H9 (cell line): ENCODE measurements around the gene ECHS1. TPM values are rescaled to one million over a fixed set of nuclear protein-coding genes. Genes with fewer than 3 reads are reported as not detected.

Source experiments
- DNase-seq: peaks from one replicate; pipeline ENCODE4 v3.0.0-alpha.2; 2017
- H2AFZ ChIP-seq: one replicate; pipeline ENCODE4 v1.6.1; 2013; ENCODE audit warnings: mild to moderate bottlenecking, low read length, control low read depth, moderate library complexity
- H2AK5ac ChIP-seq: 2 replicates; pipeline ENCODE4 v1.6.1; 2013; ENCODE audit warnings: low read length, control low read depth, mixed read lengths; ENCODE audit not compliant: insufficient read length
- H2BK120ac ChIP-seq: one replicate; pipeline ENCODE4 v1.6.1; 2013; ENCODE audit warnings: low read depth, mild to moderate bottlenecking, low read length, control low read depth, inconsistent platforms; ENCODE audit not compliant: poor library complexity, severe bottlenecking
- H2BK12ac ChIP-seq: 2 replicates; pipeline ENCODE4 v1.6.1; 2013; ENCODE audit warnings: low read length, control low read depth, mixed read lengths, low read depth; ENCODE audit not compliant: insufficient read length
- H2BK15ac ChIP-seq: 2 replicates; pipeline ENCODE4 v1.6.1; 2013; ENCODE audit warnings: low read depth, low read length, control low read depth
- H2BK20ac ChIP-seq: one replicate; pipeline ENCODE4 v1.6.1; 2013; ENCODE audit warnings: low read depth, mild to moderate bottlenecking, low read length, control low read depth, inconsistent platforms; ENCODE audit not compliant: poor library complexity, severe bottlenecking
- H2BK5ac ChIP-seq: 2 replicates; pipeline ENCODE4 v1.6.1; 2013; ENCODE audit warnings: low read length, control low read depth, mixed read lengths; ENCODE audit not compliant: insufficient read length
- H3K14ac ChIP-seq: 2 replicates; pipeline ENCODE4 v1.6.1; 2013; ENCODE audit warnings: low read length, control low read depth; ENCODE audit not compliant: insufficient read depth
- H3K18ac ChIP-seq: 2 replicates; pipeline ENCODE4 v1.6.1; 2013; ENCODE audit warnings: low read depth, mild to moderate bottlenecking, mixed read lengths, low read length, control low read depth; ENCODE audit not compliant: insufficient read length
- H3K23ac ChIP-seq: 2 replicates; pipeline ENCODE4 v1.6.1; 2013; ENCODE audit warnings: low read length, control low read depth, mixed read lengths, low read depth; ENCODE audit not compliant: insufficient read length
- H3K23me2 ChIP-seq: 2 replicates; pipeline ENCODE4 v1.6.1; 2013; ENCODE audit warnings: low read depth, mild to moderate bottlenecking, mixed read lengths, low read length, control low read depth; ENCODE audit not compliant: insufficient read length, poor library complexity, severe bottlenecking
- H3K27ac ChIP-seq: 2 replicates; pipeline ENCODE4 v1.5.1; 2013; ENCODE audit warnings: low read length, control low read depth, mixed read lengths, low read depth; ENCODE audit not compliant: insufficient read length
- H3K27me3 ChIP-seq: 2 replicates; pipeline ENCODE4 v1.6.1; 2013; ENCODE audit warnings: low read length, control low read depth, inconsistent platforms; ENCODE audit not compliant: insufficient read depth
- H3K4ac ChIP-seq: 2 replicates; pipeline ENCODE4 v1.6.1; 2013; ENCODE audit warnings: low read depth, mild to moderate bottlenecking, control low read depth, inconsistent platforms, low read length, moderate library complexity
- H3K4me1 ChIP-seq: 2 replicates; pipeline ENCODE4 v1.6.1; 2013; ENCODE audit warnings: low read length, control low read depth, inconsistent platforms; ENCODE audit not compliant: insufficient read depth
- H3K4me2 ChIP-seq: 2 replicates; pipeline ENCODE4 v1.6.1; 2013; ENCODE audit warnings: low read length, control low read depth, mixed read lengths; ENCODE audit not compliant: insufficient read length, insufficient read depth
- H3K56ac ChIP-seq: 2 replicates; pipeline ENCODE4 v1.6.1; 2013; ENCODE audit warnings: low read depth, mild to moderate bottlenecking, mixed read lengths, low read length, control low read depth; ENCODE audit not compliant: insufficient read length
- H3K79me1 ChIP-seq: 2 replicates; pipeline ENCODE4 v1.6.1; 2013; ENCODE audit warnings: low read depth, mild to moderate bottlenecking, moderate library complexity, low read length, control low read depth, inconsistent platforms; ENCODE audit not compliant: insufficient read depth, poor library complexity, severe bottlenecking
- H3K79me2 ChIP-seq: 2 replicates; pipeline ENCODE4 v1.6.1; 2013; ENCODE audit warnings: low read length, control low read depth, inconsistent platforms; ENCODE audit not compliant: insufficient read depth
- H3K9ac ChIP-seq: 2 replicates; pipeline ENCODE4 v1.6.1; 2013; ENCODE audit warnings: low read length, control low read depth, mixed read lengths; ENCODE audit not compliant: insufficient read length; ENCODE audit errors: extremely low read depth
- H3K9me3 ChIP-seq: one replicate; pipeline ENCODE4 v1.6.1; 2013; ENCODE audit warnings: low read depth, low read length, inconsistent platforms; ENCODE audit not compliant: control insufficient read depth
- H3T11ph ChIP-seq: one replicate; pipeline ENCODE4 v1.6.1; 2013; ENCODE audit warnings: mild to moderate bottlenecking, low read length, control low read depth, inconsistent platforms
- H4K20me1 ChIP-seq: one replicate; pipeline ENCODE4 v1.6.1; 2013; ENCODE audit not compliant: control insufficient read depth, insufficient read length, insufficient read depth
- H4K5ac ChIP-seq: 2 replicates; pipeline ENCODE4 v1.6.1; 2013; ENCODE audit warnings: low read depth, mild to moderate bottlenecking, mixed read lengths, low read length, control low read depth; ENCODE audit not compliant: insufficient read length
- H4K8ac ChIP-seq: replicated peaks from 2 replicates; pipeline ENCODE4 v1.6.1; 2013; ENCODE audit warnings: low read length, control low read depth, mixed read lengths, low read depth; ENCODE audit not compliant: insufficient read length
- H4K91ac ChIP-seq: 2 replicates; pipeline ENCODE4 v1.6.1; 2013; ENCODE audit warnings: low read depth, mild to moderate bottlenecking, moderate library complexity, mixed read lengths, low read length, control low read depth; ENCODE audit not compliant: insufficient read length
- H3K27ac Mint-ChIP-seq, 3 experiments: 2 replicates in 2 of 3; 3 replicates in 1 of 3; pipeline ENCODE4 v1.8.0; 2020 to 2021; ENCODE audit warnings: mixed read lengths in 3 of 3, mild to moderate bottlenecking in 1 of 3, moderate library complexity in 1 of 3
- H3K27me3 Mint-ChIP-seq: 2 replicates; pipeline ENCODE4 v1.8.0; 2021; ENCODE audit warnings: low read depth, mild to moderate bottlenecking, moderate library complexity, mixed read lengths
- H3K36me3 Mint-ChIP-seq, 3 experiments: 2 replicates in 2 of 3; 3 replicates in 1 of 3; pipeline ENCODE4 v1.8.0; 2020 to 2021; ENCODE audit warnings: low read depth in 3 of 3, mixed read lengths in 3 of 3; ENCODE audit not compliant: insufficient read depth in 1 of 3
- H3K4me1 Mint-ChIP-seq, 2 experiments: 2 replicates each; pipeline ENCODE4 v1.8.0; 2020; ENCODE audit warnings: mixed read lengths in 2 of 2
- H3K4me3 Mint-ChIP-seq, 2 experiments: 2 replicates in 1 of 2; 3 replicates in 1 of 2; pipeline ENCODE4 v1.8.0; 2020 to 2021; ENCODE audit warnings: mild to moderate bottlenecking in 2 of 2, mixed read lengths in 2 of 2, moderate library complexity in 1 of 2
- H3K9me3 Mint-ChIP-seq, 2 experiments: 2 replicates in 1 of 2; 3 replicates in 1 of 2; pipeline ENCODE4 v1.8.0; 2020; ENCODE audit warnings: mild to moderate bottlenecking in 2 of 2, mixed read lengths in 2 of 2, moderate library complexity in 1 of 2
- CTCF ChIP-seq: fragments of 200-600 bp; sonication (generic); conservative IDR thresholded peaks from 3 replicates; pipeline ENCODE4 v1.8.0; 2021; ENCODE audit warnings: antibody characterized with exemption, mild to moderate bottlenecking
- WGBS: extraction: QIAGEN DNeasy Blood & Tissue Kit; methylation state at CpG from one replicate; pipeline ENCODE4 v1.1.7; 2013; ENCODE audit warnings: missing lambda C conversion rate, low lambda C conversion rate, mixed read lengths; ENCODE audit not compliant: insufficient read length; ENCODE audit errors: extremely low coverage; 5-methylcytosine and 5-hydroxymethylcytosine counted together
- total RNA-seq: library from RNA; stranded (reverse); gene quantifications from 2 replicates; pipeline ENCODE4 v1.2.1, GENCODE V29; 2021

Gene ECHS1
- total RNA-seq, 1 experiment from 2014 or later, result 94.1 TPM

GRCh38 chr10:133401500-133401899 is 28.3 kb upstream of the ECHS1 start:
- H3K36me3 Mint-ChIP-seq, result peaks cover 67 to 90% (median 89%) of the 10 kb centered on the region in 3 experiments; a peak in 6 of 7 replicates
- H3K23me2 ChIP-seq, result no peaks in the 10 kb centered on the region
- no peak overlapping the region for H3K23ac ChIP-seq
- H4K8ac ChIP-seq, result no peak overlapping the region
- no peak for TF ChIP-seq CTCF
- H2BK120ac ChIP-seq, result no peak overlapping the region
- H2AFZ ChIP-seq, result no peak overlapping the region
- H4K20me1 ChIP-seq, result no peaks in the 10 kb centered on the region
- 0 out of 2 replicates have a peak, but pooled peaks cover 1% of the 10 kb centered on the region for H3K79me2 ChIP-seq
- DNase-seq, result no peak
- no peak overlapping the region for H3K14ac ChIP-seq
- H3K4me1 Mint-ChIP-seq, result no peaks in the 10 kb centered on the region
- H3K9me3 ChIP-seq, result no peaks in the 10 kb centered on the region
- no peak overlapping the region for H3K18ac ChIP-seq
- no peak overlapping the region for H2BK15ac ChIP-seq
- H3K27me3 Mint-ChIP-seq, result no peaks in the 10 kb centered on the region
- H3K27ac ChIP-seq, result no peak overlapping the region
- H3T11ph ChIP-seq, result no peak overlapping the region
- H3K9me3 Mint-ChIP-seq, result no peaks in the 10 kb centered on the region
- H3K4ac ChIP-seq, result no peak overlapping the region
- no peak overlapping the region for H3K4me3 Mint-ChIP-seq
- H3K9ac ChIP-seq, result no peak overlapping the region
- no peak overlapping the region for H4K5ac ChIP-seq
- no CpG with 5 or more reads among the region's 12 CpGs for WGBS
- H3K27ac Mint-ChIP-seq, result 0 out of 7 replicates have a peak overlapping the region, but pooled peaks of 1 of the 3 experiments have one; percentile 46
- no peak overlapping the region for H3K56ac ChIP-seq
- no peak overlapping the region for H2BK5ac ChIP-seq
- H3K4me2 ChIP-seq, result no peak overlapping the region
- H2BK20ac ChIP-seq, result no peak overlapping the region
- H3K27me3 ChIP-seq, result no peaks in the 10 kb centered on the region
- H2BK12ac ChIP-seq, result no peak overlapping the region
- H3K79me1 ChIP-seq, result no peaks in the 10 kb centered on the region
- no peaks in the 10 kb centered on the region for H3K4me1 ChIP-seq
- H2AK5ac ChIP-seq, result no peak overlapping the region
- no peak overlapping the region for H4K91ac ChIP-seq
